HG02588 (cell line): ENCODE measurements around the gene SLC12A6.
A peak's percentile ranks its signal among the peaks of the same experiment; 100 is the strongest.
"Not testable (repeated sequence)": the region's sequence is repeated elsewhere in the genome, so short reads cannot be mapped to it uniquely, and the experiment has no call there.

Experiments used
- ATAC-seq: cut with Tn5 transposase; IDR thresholded peaks from one replicate; pipeline ENCODE4 v1.9.1; 2021; ENCODE audit warnings: mild to moderate bottlenecking, moderate library complexity; ENCODE audit not compliant: unreplicated experiment

Gene SLC12A6

DNA sequence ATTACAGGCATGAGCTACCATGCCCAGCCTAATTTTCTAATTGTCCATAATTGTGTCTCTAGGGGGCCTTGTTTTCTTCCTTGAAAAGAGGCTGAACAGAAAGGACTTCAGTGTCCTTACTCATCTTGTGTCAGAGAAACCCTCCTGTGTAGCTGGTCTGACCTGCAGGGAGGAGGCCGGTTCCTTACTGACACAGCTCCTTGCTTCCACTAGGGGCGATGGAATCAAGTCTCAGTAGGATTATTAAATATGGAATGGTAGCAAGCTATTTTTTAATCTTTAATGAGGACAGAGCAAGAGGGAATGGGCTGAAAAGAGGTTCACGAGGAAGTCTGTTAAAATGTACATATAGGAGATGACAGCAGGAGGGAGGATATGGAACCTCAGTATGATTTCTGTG is 20.8 kb upstream of the SLC12A6 start:
- no peak for ATAC-seq

- ATAC-seq: no peak
Observed at GRCh38 chr15:34357653-34358052, 20.1 kb upstream of the SLC12A6 start.

- ATAC-seq: no peak
Observed at GRCh38 chr15:34355241-34355640, 17.7 kb upstream of the SLC12A6 start.

DNA sequence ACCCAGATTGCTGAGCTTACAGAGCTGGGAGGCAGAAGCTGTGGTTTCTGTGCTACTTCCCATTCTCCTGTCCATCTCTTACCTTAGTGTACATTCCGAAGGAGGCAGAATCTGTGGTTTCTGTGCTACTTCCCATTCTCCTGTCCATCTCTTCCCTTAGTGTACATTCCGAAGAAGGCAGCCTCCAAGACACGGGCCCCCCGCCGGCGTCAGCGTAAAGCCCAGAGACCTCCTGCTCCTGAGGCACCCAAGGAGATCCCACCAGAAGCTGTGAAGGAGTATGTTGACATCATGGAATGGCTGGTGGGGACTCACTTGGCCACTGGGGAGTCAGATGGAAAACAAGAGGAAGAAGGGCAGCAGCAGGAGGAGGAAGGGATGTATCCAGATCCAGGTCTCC is 16.7 kb upstream of the SLC12A6 start:
- ATAC-seq: no peak

DNA sequence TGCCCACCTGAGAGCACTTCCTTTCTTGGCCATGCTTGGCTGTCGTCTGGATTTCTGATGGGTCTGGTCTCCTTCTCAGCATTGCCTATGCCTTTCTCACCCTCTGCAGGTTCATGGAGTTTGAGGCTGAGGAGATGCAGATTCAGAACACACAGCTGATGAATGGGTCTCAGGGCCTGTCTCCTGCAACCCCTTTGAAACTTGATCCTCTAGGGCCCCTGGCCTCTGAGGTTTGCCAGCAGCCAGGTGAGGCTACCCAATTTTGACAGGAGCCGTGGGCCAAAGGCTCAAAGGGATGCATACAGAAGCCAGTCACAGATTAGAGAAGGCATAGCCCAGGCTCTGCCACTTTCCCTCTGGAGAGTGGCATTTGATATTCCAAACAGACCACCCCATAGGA is 16.0 kb upstream of the SLC12A6 start:
- no peak for ATAC-seq

GRCh38 chr15:34352996-34353395 is 15.4 kb upstream of the SLC12A6 start:
- ATAC-seq: not testable (repeated sequence)

- ATAC-seq: no peak
Observed at GRCh38 chr15:34349769-34350168, 12.2 kb upstream of the SLC12A6 start.

DNA sequence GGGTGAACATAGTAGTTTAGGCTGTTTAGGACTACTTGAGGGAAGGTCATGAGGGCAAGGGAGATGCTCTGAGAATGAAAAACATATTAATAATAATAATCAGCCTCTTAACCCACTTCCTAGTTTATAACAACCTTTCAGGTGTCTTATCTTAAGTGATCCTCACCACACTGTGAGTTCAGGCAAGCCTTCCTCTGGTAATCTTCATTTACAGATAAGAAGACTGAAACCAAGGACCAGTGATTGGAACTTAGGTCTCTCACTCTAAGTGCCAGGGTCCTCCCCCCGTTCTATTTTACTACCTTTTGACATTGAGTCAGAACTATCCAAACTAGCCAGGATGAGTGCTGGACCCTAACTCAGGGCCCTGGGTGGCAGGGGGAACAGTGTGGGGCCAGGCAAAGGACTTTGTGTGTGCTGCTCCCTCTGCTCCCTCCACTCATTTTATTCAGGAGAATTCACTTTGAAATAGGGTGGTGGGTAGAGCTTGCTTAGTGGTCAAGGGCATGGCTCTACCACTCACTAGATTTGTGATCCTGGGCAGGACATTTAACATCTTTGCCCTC is 11.2 kb upstream of the SLC12A6 start:
- no peak for ATAC-seq

DNA sequence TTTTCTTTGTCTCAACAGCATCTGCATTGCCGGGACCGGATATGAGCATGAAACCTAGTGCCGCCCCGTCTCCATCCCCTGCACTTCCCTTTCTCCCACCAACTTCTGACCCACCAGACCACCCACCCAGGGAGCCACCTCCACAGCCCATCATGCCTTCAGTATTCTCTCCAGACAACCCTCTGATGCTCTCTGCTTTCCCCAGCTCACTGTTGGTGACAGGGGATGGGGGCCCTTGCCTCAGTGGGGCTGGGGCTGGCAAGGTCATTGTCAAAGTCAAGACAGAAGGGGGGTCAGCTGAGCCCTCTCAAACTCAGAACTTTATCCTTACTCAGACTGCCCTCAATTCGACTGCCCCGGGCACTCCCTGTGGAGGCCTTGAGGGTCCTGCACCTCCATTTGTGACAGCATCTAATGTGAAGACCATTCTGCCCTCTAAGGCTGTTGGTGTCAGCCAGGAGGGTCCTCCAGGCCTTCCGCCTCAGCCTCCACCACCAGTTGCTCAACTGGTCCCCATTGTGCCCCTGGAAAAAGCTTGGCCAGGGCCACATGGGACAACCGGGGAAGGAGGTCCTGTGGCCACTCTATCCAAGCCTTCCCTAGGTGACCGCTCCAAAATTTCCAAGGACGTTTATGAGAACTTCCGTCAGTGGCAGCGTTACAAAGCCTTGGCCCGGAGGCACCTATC is 10.5 kb upstream of the SLC12A6 start:
- ATAC-seq: no peak

DNA sequence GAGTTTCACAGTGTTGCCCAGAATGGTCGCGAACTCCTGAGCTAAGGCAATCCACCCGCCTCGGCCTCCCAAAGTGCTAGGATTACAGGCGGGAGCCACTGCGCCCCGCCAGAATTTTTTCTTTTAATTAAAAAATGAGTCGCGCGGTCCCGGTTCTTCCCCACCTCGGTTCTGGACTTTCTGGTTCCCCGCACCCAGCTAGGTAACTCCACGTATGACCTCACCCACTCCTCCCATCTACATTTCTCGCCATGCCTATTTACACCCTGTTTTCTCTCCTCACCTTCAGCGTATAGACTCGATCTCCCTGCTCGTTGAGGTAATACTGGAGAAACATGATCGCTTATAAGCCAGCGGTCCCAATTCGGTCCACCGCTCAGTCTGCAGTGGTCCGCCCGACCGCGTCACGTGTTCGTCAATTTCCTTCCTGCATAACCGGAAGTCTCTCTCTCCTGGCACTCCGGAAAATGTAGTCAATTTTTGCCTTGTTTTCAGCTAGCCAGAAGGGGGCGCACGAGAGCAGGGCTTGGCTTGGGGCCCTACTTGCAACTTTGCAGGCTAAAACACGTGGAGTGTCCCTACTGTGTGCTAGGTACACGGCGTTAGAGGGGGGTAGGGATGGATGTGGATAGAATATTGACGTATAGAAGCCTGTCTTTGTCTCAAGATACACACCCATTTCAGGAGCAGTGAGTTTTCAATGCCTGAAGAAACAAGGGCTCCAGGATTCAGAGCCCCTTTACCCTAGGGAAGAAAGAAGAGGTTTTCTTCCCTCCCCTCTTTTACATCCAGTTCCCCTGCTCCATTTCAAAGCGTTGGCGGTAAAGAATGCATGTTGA is 5.4 kb upstream of the SLC12A6 start, which contains the start of the genes NOP10 and NUTM1:
NOP10 (minus strand) TSS at position 400 of the 839 bp plus-strand sequence; CDS start at position 337, 63 bp downstream.
NUTM1 (plus strand) TSS at position 579 of the 839 bp plus-strand sequence. CDS start 382 bp downstream, outside the sequence.
- ATAC-seq: peak; percentile 83

DNA sequence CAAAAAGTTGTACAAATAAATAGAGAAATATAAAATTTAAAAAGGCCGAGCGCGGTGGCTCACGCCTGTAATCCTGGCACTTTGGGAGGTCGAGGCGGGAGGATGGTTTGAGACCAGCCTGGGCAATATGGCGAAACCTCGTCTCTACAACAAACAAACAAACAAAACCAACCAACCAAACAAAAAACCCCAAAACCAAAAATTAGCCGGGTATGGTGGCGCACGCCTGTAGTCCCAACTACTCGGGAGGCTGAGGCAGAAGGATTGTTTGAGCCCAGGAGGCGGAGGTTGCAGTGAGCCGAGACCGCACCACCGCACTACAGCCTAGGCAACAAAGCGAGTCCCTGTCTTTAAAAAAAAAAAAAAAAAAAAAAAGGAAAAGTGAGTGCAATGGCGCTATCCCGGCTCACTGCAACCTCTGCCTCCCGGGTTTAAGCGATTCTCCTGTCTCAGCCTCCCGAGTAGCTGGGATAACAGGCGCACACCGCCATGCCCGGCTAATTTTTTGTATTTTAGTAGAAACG is 4.7 kb upstream of the SLC12A6 start:
- ATAC-seq: not testable (repeated sequence)

- no peak for ATAC-seq
Observed at GRCh38 chr15:34341381-34342212, 4.0 kb upstream of the SLC12A6 start.

GRCh38 chr15:34339946-34340345 is 2.4 kb upstream of the SLC12A6 start:
- ATAC-seq: no peak

DNA sequence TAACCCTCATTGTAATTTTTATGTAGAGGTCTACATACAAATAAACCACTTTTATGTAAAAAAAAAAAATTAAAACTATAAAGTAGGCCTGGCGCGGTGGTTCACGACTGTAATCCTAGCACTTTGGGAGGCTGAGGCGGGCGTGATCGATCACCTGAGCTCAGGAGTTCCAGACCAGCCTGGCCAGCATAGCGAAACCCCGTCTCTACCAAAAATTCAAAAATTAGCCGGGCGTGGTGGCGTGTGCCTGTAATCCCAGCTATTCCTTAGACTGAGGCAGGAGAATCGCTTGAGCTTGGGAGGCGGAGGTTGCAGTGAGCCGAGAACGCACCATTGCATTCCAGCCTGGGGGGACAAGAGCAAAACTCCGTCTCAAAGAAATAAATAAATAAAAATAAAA is 766 bp upstream of the SLC12A6 start:
- no peak for ATAC-seq

DNA sequence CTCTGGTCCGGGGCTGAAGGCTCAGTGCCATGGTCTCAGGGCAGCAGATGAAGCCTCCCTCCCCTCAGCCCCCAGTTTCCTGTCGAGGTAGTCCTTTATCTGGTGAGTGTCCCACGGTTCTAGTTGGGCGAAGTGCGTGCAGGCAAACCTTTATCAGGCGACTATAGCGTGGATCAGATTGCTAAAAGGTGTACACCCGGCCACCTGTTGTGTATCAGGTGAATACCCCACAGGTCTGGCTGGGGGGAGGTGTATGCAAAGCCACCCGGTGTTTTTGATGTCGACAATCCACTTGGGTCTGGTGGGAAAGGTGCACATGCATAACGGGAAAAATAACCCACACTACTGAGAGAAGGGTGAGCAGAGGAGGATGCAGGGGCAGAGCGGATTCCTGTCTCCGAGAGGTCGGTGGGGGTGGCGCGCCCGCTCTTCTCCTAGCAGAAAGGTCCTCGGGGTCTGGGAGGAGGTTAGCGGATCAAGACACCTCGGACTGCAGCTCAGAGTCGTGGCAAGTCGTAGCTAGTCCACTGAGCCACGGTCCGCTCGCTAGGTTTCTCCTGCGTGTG is 507 bp downstream of the SLC12A6 start:
- ATAC-seq: peak; percentile 0

DNA sequence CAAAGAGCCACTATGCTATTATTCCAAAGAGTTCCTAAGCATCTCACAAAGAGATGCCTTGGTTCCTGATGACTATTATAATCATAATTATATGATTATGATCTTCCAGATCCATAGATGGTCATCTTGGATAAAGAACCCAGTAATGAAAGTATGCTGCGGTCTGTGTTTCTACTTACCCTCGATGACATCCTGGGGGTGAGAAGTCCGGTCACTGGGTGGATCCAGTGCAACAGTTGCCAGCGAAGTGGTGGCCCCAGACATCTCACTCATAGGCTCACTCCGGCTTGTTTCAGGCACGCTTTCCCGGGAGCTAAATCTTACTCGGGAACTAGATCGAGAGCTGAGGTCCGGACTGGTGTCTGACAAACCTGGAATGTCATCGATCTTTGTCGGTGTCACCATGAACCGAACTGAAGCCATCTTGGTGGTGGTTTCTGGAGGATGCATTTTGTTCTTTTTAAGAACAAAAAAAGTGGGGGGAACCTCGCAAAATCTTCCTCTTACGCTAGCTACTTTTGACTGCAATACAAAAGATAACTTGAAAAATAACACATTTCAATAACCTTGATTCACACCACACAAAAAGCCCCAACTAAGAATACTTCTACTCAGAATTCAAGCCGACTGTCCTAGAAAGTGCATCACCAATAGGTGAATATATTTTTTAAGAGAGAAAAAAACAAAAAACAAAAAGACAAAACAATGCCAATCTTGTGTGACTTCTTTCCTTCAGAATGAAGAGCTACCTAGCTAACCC is 1.2 kb downstream of the SLC12A6 start:
- ATAC-seq: no peak

- no peak for ATAC-seq
Observed at GRCh38 chr15:34335176-34336032, 2.2 kb downstream of the SLC12A6 start.

DNA sequence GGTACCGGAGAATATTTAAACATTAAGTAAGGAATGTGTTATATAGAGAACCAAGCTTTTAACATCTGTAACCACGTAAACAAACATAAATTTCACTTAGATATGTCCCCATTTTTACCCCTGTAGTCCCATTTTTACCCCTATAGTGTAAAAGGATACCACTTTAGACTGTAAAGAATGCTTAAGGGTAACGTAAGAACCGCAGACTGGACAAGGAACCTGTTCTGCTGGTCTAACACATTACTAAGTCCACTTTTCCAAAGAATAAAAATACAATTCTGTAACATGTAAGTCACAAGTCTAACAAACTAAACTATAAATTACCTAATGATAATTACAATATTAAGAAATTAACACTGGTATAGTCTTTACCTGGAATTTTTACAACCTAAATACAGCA is 2.9 kb downstream of the SLC12A6 start:
- ATAC-seq: no peak
